HG03460 (cell line): ENCODE measurements around the gene AP2S1.
"Not testable (repeated sequence)": the region's sequence is repeated elsewhere in the genome, so short reads cannot be mapped to it uniquely, and the experiment has no call there.

ENCODE experiments used
- ATAC-seq: cut with Tn5 transposase; IDR thresholded peaks from one replicate; pipeline ENCODE4 v1.9.1; 2021; ENCODE audit not compliant: unreplicated experiment

AP2S1 gene

DNA sequence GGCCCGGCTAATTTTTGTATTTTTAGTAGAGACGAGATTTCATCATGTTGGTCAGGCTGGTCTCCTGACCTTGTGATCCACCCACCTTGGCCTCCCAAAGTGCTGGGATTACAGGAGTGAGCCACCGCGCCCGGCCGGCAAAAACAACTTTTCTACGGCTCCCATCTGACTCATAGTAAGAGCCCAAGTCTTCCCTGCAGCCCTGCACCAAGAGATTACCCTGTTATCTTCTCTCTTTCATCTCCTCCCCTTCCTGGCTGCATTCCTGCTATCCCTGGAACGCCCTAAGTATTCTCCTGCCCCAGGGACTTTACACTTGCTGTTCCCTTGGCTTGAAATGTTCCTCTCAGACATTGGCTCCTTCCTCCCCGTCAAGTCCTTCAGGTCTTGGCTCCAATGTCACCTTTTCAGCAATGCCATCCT, 6.6 kb downstream of the AP2S1 start:
- no peak for ATAC-seq

DNA sequence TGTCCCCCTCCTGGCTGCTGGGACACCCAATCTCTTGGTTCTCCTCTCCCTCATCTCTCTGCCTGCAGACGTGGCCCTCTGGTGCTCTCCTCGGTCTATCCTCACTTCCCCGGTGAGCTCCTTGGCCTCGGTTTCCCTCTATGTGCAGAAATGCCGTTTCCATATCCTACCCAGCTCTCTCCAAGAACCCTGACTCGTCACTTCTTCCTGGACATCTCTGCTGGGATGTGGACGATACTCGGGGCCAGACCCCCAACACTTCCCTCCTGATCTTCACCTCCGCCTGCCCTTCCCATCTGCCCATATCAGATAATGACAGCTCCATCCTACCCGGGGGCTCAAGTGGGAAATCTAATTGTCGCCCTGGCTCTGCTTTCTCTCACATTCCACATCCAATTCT, 7.9 kb downstream of the AP2S1 start:
- ATAC-seq: no peak

DNA sequence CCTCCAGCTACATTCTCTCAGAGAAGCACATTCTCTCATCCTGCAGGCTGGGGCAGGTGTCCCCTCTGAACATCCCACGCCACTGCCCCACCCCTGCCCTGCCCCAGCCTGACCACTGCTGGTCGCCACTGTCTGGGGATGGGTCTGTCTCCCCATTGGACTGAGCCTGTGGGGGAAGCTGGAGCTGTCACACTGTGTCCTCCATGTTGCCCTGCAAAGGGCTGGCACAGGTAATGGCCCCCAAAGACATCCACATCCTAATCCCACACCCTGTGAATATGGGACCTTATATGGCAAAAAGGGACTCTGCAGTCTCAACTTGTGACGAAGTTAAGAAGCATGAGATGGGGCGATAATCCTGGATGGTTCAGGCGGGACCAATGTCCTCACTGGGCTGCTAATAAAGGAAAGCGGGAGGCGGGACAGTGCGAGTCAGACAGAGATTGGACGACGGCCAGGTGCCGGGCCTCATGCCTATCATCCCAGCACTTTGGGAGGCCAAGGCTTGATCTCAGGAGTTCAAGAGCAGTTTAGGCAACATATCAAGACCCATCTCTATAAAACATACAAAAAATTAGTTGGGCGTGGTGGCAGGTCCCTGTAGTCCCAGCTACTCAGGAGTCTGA, 9.1 kb downstream of the AP2S1 start:
- ATAC-seq: no peak

DNA sequence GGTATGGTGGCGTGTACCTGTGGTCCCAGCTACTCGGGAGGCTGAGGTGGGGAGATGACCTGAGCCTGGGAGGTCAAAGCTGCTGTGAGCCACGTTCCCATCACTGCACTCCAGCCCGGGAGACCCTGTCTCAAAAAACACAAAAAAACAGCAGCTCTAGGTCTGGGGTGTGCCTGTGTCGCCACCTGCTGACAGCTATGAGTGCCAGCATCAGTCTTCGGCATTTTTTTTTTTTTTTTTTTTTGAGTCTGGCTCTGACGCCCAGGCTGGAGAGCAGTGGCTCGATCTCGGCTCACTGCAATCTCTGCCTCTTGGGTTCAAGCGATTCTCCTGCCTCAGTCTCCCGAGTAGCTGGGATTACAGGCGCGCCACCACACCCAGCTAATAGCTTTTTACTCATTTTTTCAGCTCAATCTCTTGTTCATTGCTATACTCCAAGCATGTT, 10.1 kb downstream of the AP2S1 start:
- ATAC-seq: no peak

DNA sequence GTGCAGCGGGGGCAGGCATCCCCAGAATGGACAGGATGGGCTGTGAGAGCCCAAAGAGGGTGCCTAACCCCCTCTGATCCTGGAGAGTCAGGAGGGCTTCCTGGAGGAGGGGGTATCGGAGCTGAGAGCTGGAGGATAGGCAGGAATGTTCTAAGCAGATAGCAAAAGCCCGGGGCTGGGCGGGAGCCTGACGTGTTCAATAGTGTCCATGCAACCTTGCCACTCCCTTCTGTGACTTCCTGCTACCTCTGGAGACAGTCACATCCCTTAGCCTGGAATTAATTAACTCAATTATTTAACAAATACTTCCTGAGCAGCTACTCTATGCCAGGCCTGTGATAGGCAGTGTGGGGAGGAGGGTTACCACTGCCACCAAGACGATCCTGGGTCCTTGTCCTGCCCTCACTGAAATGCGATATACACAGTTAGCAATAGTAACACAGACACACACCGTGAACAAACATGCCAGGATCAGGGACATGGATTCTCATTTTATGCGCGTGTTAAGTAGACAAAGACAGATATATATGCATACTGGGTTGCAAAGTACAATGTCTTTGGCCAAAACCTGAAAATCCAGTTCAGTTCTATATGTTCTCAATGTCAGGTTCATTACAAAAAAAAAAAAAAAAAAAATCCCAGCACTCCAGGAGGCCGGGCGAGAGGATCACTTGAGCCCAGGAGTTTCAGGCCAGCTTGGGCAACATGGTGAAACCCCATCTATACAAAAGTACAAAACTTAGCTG, 10.7 kb downstream of the AP2S1 start:
- ATAC-seq: no peak

DNA sequence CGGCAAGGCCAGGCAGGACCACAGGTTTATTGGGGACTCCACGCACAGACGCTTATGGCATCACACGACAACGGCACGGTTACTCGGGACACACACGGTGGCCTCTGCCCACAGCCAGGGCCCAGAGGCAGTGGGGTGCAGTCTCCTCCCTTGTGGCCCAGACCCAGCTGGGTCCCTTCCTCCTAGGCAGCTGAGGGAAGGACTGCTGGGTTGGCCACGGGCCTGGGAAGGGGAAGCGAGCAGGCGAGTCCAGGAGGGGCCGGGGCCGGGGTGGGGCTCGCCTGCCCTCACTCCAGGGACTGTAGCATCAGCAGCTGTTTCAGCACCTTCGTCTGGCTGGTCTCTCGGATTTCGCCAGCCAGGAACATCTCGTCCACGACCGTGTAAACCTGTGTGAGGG, 12.5 kb downstream of the AP2S1 start:
- no peak for ATAC-seq

DNA sequence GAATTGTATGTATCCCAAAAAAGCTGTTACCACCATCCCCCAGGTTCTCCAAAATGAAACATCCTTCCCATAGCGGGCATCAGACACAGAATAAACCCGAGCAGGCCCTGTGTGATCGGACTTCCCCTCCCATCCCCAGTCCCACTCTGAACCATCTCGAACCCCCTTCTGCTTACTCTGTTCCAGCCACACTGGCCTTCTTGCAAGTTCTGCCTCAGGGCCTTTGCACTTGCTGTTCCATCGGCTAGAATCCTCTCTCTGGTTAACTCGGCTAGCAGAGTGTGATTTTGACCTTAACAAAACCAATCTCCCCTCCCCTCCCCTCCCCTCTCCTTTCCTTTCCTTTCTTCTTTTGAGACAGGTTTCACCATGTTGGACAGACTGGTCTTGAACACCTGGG, 15.7 kb downstream of the AP2S1 start:
- ATAC-seq: no peak

DNA sequence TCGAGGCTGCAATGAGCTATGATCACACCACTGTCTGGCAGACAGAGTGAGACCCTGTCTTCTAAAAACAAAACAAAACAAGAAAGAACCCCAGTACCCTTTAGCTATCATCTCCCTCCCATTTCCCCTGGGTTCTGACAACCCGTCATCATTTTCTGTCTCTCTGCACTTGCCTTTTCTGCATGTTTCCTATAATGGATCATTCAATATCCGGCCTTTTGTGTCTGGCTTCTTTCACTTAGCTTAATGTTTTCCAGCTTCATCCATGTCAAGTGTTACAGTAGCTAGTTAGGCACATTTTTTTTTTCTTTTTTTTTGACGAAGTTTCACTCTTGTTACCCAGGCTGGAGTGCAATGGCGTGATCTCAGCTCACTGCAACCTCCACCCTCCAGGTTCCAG, 16.5 kb downstream of the AP2S1 start:
- no peak for ATAC-seq

DNA sequence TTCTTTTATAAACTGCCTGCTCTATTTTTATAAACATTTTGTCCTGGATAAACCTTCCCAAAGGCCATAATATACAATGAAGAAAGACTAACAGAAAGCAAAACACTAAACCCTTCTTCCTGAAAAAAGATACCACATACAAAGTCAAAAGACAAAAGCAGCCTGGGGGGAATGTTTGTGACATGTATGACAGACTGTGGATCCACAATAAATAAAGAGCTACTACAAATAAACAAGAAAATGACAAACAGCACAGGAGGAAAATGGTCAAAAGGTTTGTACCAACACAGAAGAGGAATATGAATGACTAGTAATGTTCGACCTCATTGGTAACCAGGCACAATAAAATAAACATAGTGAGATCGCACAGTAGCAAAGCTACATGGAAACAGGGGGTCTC, 19.8 kb downstream of the AP2S1 start:
- no peak for ATAC-seq

DNA sequence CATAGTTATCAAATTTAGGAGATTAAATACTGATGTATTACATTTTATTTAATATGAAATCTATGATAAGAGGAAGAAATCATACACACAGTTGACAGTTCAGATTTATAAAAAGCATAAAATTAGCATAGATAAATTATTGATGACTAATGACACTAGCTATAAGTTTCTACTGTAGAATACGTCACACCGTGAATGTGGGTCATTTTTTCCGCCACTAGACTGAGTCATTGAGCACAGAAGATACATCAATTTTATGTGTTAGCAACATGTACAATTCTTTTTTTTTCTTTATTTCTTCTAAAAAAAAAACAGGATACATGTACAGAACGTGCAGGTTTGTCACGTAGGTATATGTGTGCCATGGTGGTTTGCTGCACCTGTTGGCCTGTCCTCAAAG, 22.2 kb downstream of the AP2S1 start:
- ATAC-seq: no peak

DNA sequence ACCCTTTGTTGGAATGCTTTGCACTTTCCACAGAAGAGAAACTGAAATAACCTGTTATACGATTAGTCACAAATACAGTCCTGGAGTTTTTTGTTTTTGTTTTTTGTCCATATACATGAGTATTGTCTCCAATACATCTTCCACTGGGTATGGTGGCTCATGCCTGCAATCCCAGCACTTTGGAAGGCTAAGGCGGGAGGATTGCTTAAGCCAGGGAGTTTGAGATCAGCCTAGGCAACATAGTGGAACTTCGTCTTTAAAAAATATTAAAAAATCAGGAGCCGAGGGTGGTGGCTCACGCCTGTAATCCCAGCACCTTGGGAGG, 25.0 kb downstream of the AP2S1 start:
- no peak for ATAC-seq

DNA sequence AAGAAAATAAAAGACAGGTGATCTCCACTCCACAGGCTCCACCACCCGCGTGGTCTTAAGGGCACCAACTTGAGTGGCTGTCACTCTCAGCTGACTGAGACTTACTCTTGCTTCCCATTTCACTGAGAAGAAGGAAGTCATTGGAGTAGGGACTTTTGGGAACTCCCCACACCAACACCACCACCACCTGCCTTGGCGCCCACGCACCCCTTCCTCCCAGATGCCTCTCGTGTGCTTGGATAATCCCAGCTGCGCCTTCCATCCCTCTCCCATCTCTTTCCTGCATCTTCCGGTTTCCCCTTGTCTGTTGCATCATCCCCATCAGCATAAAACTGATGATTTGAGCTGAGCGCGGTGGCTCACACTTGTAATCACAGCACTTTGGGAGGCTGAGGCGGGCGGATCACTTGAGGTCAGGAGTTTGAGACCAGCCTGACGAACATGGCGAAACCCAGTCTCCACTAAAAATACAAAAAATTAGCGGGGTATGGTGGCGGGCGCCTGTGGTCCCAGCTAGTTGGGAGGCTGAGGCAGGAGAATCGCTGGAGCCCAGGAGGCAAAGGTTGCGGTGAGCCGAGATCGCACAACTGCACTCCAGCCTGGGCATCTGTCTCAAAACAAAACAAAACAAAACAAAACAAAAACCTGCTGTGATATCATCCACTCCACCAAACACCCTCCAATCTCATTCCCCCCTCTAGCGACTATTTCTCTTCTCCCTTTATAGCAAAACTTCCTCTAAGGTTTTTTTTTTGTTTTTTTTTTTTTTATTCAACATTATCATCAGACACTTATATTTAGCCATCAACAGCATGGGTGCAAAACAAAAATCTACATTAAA, 25.5 kb downstream of the AP2S1 start:
- no peak for ATAC-seq

DNA sequence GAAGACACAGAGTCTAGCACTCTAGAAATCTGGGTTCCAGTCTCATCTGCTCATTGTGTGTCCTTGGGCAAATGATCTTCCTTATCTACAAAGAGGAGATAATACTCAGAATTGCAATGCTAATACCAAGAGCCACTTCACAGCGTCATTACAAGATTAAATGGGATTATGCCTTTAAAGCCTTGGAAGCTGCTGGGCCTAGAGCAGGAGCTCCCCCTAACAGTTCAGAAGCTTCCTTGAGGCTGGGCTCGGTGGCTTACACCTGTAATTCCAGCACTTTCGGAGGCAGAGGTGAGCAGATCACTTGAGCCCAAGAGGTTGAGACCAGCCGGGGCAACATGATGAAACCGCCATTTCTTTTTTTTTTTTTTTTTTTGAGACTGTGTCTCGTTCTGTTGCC, 27.6 kb downstream of the AP2S1 start:
- no peak for ATAC-seq

DNA sequence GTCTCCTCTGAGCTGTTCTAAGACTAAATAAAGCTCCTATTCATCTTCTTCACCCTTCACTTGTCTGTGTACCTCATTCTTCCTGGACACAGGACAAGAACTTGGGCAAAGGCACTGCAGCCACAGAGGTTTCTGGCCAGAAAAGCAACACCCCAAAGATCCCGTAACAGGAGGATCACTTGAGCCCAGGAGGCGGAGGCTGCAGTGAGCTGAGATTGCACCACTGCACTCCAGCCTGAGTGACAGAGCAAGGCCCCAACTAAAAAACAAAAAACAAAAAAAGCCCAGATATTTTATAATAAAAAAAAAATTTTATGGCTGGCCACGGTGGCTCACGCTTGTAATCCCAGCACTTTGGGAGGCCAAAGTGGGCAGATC, 28.2 kb downstream of the AP2S1 start:
- ATAC-seq: not testable (repeated sequence)

DNA sequence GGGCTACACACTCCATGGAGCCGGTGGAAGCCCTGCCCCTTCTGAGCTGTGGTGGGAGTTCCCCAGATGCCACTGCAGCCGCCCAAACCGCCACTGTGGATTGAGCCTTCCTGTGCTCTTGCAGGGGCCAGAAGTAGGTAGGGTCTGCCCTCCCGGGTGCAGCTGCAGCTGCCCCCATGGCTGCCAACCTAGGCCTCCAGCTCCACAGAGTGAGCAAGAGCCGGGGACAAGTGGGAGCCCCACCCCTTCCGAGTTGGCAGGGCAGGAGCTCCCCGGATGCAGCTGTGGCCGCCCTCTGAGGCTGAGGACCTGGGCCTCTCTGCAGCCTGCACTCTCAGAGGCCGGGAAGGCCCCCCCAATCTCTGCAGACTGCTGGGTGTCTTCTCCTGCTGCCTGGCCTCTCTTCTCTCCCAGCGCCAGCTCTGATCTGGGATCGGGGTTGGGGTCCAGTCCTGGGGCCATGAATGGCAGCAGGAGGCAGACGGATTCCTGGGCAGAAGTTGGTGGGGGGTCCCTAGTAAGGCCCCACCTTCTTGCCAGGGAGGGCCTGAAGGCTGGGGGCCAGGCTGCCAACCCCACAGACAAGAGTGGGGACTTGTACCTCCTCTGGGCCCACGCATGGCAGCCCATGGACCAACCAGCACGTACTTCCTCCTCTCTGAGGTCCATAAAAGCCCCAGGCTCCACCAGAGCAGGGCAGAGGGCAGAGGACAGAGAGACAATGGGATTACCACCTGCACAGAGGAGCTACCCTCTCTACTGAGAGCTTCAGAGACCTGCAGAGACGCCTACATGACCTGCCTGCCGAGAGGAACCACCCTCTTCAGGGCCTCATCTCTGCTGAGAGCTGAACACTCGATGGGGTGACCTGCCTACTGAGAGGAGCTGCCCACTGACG, 28.9 kb downstream of the AP2S1 start:
- ATAC-seq: no peak

DNA sequence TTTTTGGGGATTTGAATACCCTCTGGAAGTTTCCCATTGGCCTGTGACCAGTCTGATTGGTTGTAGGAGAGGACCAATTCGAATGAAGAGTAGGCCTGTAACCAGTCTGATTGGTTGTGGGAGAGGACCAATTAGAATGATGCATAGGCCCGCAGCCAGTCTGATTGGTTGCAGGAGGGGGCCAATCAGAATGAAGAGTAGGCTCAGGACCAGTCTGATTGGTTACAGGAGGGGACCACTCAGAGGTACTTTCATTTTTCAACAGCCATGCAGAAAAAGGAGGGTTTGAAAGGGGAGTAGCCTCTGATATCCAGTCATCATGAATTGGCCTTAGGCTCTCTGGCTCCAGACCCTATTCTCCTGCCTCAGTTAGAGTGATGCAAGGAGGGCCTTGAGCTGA, 31.8 kb downstream of the AP2S1 start:
- ATAC-seq: no peak

DNA sequence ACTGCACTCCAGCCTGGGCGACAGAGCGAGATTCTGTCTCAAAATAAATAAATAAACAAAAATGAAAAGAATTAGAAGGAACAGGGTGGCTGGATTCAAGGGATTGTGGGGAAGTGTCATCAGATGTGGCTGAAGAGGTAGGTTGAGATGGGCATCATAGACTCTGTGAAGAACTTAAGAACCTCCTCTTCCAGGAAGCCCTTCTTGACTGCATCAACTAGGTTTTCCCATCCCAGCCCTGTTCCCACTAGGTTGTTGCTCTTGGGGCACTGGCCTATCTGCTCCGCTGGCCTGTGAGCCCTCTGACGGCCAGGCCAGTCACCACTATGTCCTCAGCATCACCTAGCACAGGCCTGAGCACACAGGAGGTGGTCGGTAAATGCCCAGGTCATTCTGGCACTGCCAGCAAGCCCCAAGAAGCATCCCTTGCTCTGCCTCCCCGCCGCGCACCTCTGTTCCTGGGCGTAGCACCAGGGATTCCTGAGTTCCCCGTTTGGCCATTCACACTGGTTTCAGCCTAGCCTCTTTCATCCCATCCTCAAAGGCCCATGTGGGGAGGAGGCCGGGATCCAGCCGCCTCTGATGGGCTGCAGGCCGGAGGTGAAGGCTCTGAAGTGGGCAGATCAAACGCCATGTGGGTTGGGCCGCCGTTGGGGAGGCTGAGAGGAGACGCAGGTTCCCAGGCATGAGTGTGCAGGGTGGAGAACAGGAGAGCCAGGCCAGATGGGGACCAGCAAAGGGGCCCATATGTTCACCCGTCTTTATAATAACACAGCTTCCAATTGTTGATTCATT, 34.6 kb downstream of the AP2S1 start:
- no peak for ATAC-seq

DNA sequence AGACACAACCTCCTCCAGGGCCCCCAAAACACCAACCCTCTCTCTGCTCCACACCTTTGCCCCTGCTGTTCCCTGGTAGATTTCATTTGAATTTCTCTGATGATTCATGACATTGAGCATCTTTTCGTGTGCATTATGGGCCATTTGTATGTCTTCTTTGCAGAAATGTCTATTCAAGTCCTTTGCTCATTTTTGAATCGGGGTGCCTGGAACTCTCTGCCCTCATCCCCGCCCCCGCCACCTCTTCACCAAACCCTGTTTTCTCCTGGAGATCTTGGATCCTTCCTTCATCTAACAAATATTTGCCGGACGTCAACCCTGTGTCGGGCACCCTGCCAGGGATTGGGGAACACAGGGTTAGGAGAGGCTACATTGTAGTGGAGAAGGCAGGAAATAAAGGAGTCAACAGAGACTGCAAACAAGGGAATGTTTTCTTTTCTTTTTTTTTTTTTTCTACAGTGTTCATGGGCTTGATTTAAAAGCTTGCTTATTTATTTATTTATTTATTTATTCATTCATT, 36.7 kb downstream of the AP2S1 start:
- no peak for ATAC-seq

DNA sequence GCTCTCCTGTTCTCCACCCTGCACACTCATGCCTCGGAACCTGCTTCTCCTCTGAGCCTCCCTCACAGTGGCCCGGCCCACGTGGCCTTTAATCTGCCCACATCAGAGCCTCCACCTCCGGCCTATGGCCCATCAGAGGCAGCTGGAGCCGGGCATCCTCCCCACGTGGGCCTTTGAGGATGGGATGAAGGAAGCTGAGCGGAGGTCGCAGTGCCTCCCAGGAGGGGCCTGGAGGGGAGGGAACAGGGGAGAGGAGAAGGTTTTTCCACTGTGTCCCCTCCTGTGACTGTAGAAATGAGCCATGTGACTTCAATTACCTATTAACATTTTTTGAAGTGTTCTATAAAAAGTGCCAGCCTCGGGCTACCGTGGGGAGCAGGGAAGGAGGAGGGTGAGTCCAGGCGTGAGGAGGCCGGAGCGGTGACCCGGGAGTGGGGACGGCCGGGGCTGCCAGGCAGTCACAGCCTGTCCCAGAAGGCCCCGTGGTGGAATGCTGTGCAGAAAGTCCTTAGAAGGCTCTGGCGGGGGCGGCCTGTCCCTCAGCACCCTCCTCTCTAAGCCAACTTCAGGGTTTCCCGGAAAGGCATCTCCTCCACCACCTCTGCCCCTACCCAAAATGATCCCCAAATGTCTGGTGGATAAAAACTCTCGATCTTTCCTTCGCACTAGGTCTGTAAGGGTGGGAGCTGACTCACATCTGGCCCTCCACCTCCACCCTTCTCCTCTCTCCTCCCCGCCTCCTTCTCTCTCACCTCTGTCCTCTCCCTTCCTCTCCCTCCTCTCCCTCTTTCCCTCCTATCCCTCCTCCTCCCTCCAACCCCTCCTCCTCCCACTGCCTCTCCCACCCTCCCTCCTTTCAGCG, 37.4 kb downstream of the AP2S1 start:
- no peak for ATAC-seq
